Head of caudate nucleus (tissue), 42 donors: ENCODE measurements around the gene SHISA6.

Source experiments
- DNase-seq, 42 donors: peaks; one replicate each; pipeline versions ENCODE4 v3.0.0 to v3.0.0-alpha.2; 2020 to 2021; ENCODE audit warnings: mixed read lengths in 7 of 42
- intact Hi-C: fragments of 100-400 bp; cut with DNase I; formaldehyde crosslinking; loops from one replicate; pipeline ENCODE4 v1.15.0; 2022

SHISA6 gene

GRCh38 chr17:11601661-11602060 lies 360.6 kb downstream of the SHISA6 start:
- intact Hi-C loops, result no loop called here
- peak; percentile 8 to 88 (median 62) for DNase-seq

GRCh38 chr17:11608396-11608795 lies 367.4 kb downstream of the SHISA6 start:
- intact Hi-C loops, result no loop called here
- DNase-seq, result peak in 3 of 42 donors; percentile 6 to 7 (median 7)

- DNase-seq, result no peak
- intact Hi-C loops, result no loop called here
These were observed 370.1 kb downstream of the SHISA6 start for GRCh38 chr17:11610999-11611566.

- intact Hi-C loops, result no loop called here
- DNase-seq, result no peak
These were observed 371.9 kb downstream of the SHISA6 start for GRCh38 chr17:11612956-11613355.
